GM18867 (cell line): Measurements from ENCODE around the gene CASKIN1.
"Not testable (repeated sequence)": the region's sequence is repeated elsewhere in the genome, so short reads cannot be mapped to it uniquely, and the experiment has no call there.

ENCODE experiments used
- ATAC-seq: cut with Tn5 transposase; IDR thresholded peaks from one replicate; pipeline ENCODE4 v1.9.1; 2021; ENCODE audit warnings: mild to moderate bottlenecking, moderate library complexity; ENCODE audit not compliant: unreplicated experiment

CASKIN1 gene

GRCh38 chr16:2196162-2196980 lies at the start of gene CASKIN1:
TSS of gene CASKIN1 (minus strand) at chr16:2196605. CDS start at chr16:2196432, 173 bp downstream.
- ATAC-seq = no peak

GRCh38 chr16:2244926-2245795 lies 48.8 kb upstream of the CASKIN1 start:
- no peak for ATAC-seq

GRCh38 chr16:2244301-2244700 lies 47.9 kb upstream of the CASKIN1 start:
- ATAC-seq = no peak

GRCh38 chr16:2243781-2244180 lies 47.4 kb upstream of the CASKIN1 start:
- no peak for ATAC-seq

- ATAC-seq = no peak
Observed at GRCh38 chr16:2243031-2243528, 46.7 kb upstream of the CASKIN1 start.

- no peak for ATAC-seq
Observed at GRCh38 chr16:2242598-2242997, 46.2 kb upstream of the CASKIN1 start.

GRCh38 chr16:2240331-2240730 lies 43.9 kb upstream of the CASKIN1 start:
- not testable (repeated sequence) for ATAC-seq

GRCh38 chr16:2238838-2239675 lies 42.7 kb upstream of the CASKIN1 start:
- no peak for ATAC-seq

- ATAC-seq = no peak
Observed at GRCh38 chr16:2238150-2238837, 41.9 kb upstream of the CASKIN1 start.

- ATAC-seq = no peak
Observed at GRCh38 chr16:2237493-2238149, 41.2 kb upstream of the CASKIN1 start.

- ATAC-seq = no peak
Observed at GRCh38 chr16:2237102-2237482, 40.7 kb upstream of the CASKIN1 start.

- no peak for ATAC-seq
Observed at GRCh38 chr16:2236337-2237101, 40.1 kb upstream of the CASKIN1 start, which contains the start of gene DNASE1L2. TSS of gene DNASE1L2 (plus strand) at chr16:2236444. CDS start at chr16:2236817, 373 bp downstream.

GRCh38 chr16:2235695-2236336 lies 39.4 kb upstream of the CASKIN1 start:
- no peak for ATAC-seq

- ATAC-seq = no peak
Observed at GRCh38 chr16:2235234-2235651, 38.8 kb upstream of the CASKIN1 start.

- no peak for ATAC-seq
Observed at GRCh38 chr16:2234813-2235170, 38.4 kb upstream of the CASKIN1 start.

- no peak for ATAC-seq
Observed at GRCh38 chr16:2233872-2234812, 37.7 kb upstream of the CASKIN1 start.

- ATAC-seq = no peak
Observed at GRCh38 chr16:2233046-2233775, 36.8 kb upstream of the CASKIN1 start.
